Measurements from ENCODE around the gene HMG20B. TPM values are rescaled to one million over a fixed set of nuclear protein-coding genes. Genes with fewer than 3 reads are reported as not detected.

HMG20B gene
- total RNA-seq, 4 donors from 2014 or later, result 56.1 to 77.6 (median 76.9) TPM

- WGBS, 2 donors, result 46 to 70% methylated on average over 2 to 7 of the region's 13 CpGs
These were observed 35.7 kb upstream of the HMG20B start for GRCh38 chr19:3537101-3537437.

GRCh38 chr19:3537438-3538240 lies 35.1 kb upstream of the HMG20B start:
- Histone ChIP-seq H3K4me3 (no peak overlapping the region), H3K27me3 (no peaks in the 10 kb centered on the region), H3K27ac (peak overlapping the region; percentile 46 to 65 (median 54)), H3K4me1 (peaks cover 0 to 29% (median 0%) of the 10 kb centered on the region in 3 donors), H3K36me3 (peaks cover 18 to 70% (median 26%) of the 10 kb centered on the region in 3 donors), H3K9me3 (no peaks in the 10 kb centered on the region)
- WGBS, 2 donors, result 78 to 79% methylated on average over 17 of the region's 22 CpGs
- intact Hi-C loops (cut with DNase I), result no loop called here
- no peak for DNase-seq
- TF ChIP-seq POLR2A (IDR thresholded peaks at IDR 0.05) (no peak), CTCF (IDR thresholded peaks at IDR 0.05) (no peak)

More at GRCh38 chr19:3537101-3537437, 35.7 kb upstream of the HMG20B start:
- no peak for DNase-seq
- peak overlapping the region; percentile 46 to 65 (median 54) for H3K27ac ChIP-seq
- peaks cover 23 to 76% (median 31%) of the 10 kb centered on the region in 3 donors for H3K36me3 ChIP-seq
- no peaks in the 10 kb centered on the region for H3K9me3 ChIP-seq
- no peaks in the 10 kb centered on the region for H3K27me3 ChIP-seq
- TF ChIP-seq POLR2A (IDR thresholded peaks at IDR 0.05), result no peak
- no peak for TF ChIP-seq CTCF (IDR thresholded peaks at IDR 0.05)
- peaks cover 0 to 29% (median 0%) of the 10 kb centered on the region in 3 donors for H3K4me1 ChIP-seq
- intact Hi-C loops (cut with DNase I), result no loop called here
- H3K4me3 ChIP-seq, result no peak overlapping the region

- no peak for TF ChIP-seq CTCF (IDR thresholded peaks at IDR 0.05)
- no peak for TF ChIP-seq POLR2A (IDR thresholded peaks at IDR 0.05)
- WGBS, 2 donors, result 79 to 83% methylated on average over 10 to 19 of the region's 25 CpGs
- Histone ChIP-seq H3K27ac (peak overlapping the region in 2 of 4 donors; percentile 2 to 28), H3K9me3 (no peaks in the 10 kb centered on the region), H3K4me1 (peaks cover 0 to 34% (median 0%) of the 10 kb centered on the region in 3 donors), H3K4me3 (no peak overlapping the region), H3K27me3 (no peaks in the 10 kb centered on the region), H3K36me3 (peaks cover 12 to 69% (median 18%) of the 10 kb centered on the region in 3 donors)
- no peak for DNase-seq
- intact Hi-C loops (cut with DNase I), result no loop called here
These were observed 34.4 kb upstream of the HMG20B start for GRCh38 chr19:3538258-3538929.

- no peak for TF ChIP-seq POLR2A (IDR thresholded peaks at IDR 0.05)
- no peak for TF ChIP-seq CTCF (IDR thresholded peaks at IDR 0.05)
These were observed 33.6 kb upstream of the HMG20B start, which contains the start of gene TEKTIP1 for GRCh38 chr19:3538965-3539755. Gene TEKTIP1 (plus strand): TSS chr19:3539174. CDS start chr19:3539178, 4 bp downstream.

More at GRCh38 chr19:3538965-3539755, 33.6 kb upstream of the HMG20B start, which contains the start of gene TEKTIP1:
- Histone ChIP-seq H3K36me3 (peaks cover 12 to 69% (median 16%) of the 10 kb centered on the region in 3 donors), H3K9me3 (no peaks in the 10 kb centered on the region), H3K27ac (peak within 1 kb of the TSS in 2 of 4 donors; percentile 2 to 28), H3K4me1 (peaks cover 0 to 35% (median 0%) of the 10 kb centered on the region in 3 donors), H3K4me3 (no peak within 1 kb of the TSS), H3K27me3 (no peaks in the 10 kb centered on the region)
- intact Hi-C loops (cut with DNase I), result no loop called here
- no peak for DNase-seq
- WGBS, 2 donors, result 73 to 83% methylated on average over 7 to 20 of the region's 28 CpGs

Measured in esophagus squamous epithelium (tissue), 5 donors.